Measurements from ENCODE around the gene ADAMTSL2.

The ADAMTSL2 gene

GRCh38 chr9:133534346-133535291 is at the start of gene ADAMTSL2:
ADAMTSL2 (plus strand) TSS chr9:133534704; CDS start chr9:133536713, 2,009 bp downstream.
- no peak for TF ChIP-seq CTCF (IDR thresholded peaks at IDR 0.05; ENCODE audit: extremely low read depth, insufficient read depth, missing control alignments)
- peak; percentile 69 for DNase-seq (ENCODE audit: low spot score)
- in situ Hi-C loops (cut with MboI; ENCODE audit: low pct_unique_long_range_greater_than_20kb, low sequenced_read_pairs, unreplicated experiment), result loop anchor here (25.0 kb wide), 2 partner anchors 203 to 478 kb away; partner anchors contain the start of gene SARDH

GRCh38 chr9:133485531-133486260 is 48.8 kb upstream of the ADAMTSL2 start:
- DNase-seq (ENCODE audit: low spot score), result peak; percentile 60
- in situ Hi-C loops (cut with MboI; ENCODE audit: low pct_unique_long_range_greater_than_20kb, low sequenced_read_pairs, unreplicated experiment), result loop anchor here (10.0 kb wide), 2 partner anchors 71 to 301 kb away; partner anchors contain the start of gene REXO4
- TF ChIP-seq CTCF (IDR thresholded peaks at IDR 0.05; ENCODE audit: extremely low read depth, insufficient read depth, missing control alignments), result peak; percentile 33

GRCh38 chr9:133487331-133487725 is 47.2 kb upstream of the ADAMTSL2 start:
- TF ChIP-seq CTCF (IDR thresholded peaks at IDR 0.05; ENCODE audit: extremely low read depth, insufficient read depth, missing control alignments), result no peak
- in situ Hi-C loops (cut with MboI; ENCODE audit: low pct_unique_long_range_greater_than_20kb, low sequenced_read_pairs, unreplicated experiment), result loop anchor here (10.0 kb wide), 2 partner anchors 73 to 303 kb away; partner anchors contain the start of gene REXO4
- DNase-seq (ENCODE audit: low spot score), result no peak

- in situ Hi-C loops (cut with MboI; ENCODE audit: low pct_unique_long_range_greater_than_20kb, low sequenced_read_pairs, unreplicated experiment), result loop anchor here (10.0 kb wide), 2 partner anchors 74 to 304 kb away; partner anchors contain the start of gene REXO4
- DNase-seq (ENCODE audit: low spot score), result no peak
- TF ChIP-seq CTCF (IDR thresholded peaks at IDR 0.05; ENCODE audit: extremely low read depth, insufficient read depth, missing control alignments), result no peak
Observed at GRCh38 chr9:133488686-133489252, 45.7 kb upstream of the ADAMTSL2 start.

GRCh38 chr9:133489253-133490190 is 45.0 kb upstream of the ADAMTSL2 start:
- TF ChIP-seq CTCF (IDR thresholded peaks at IDR 0.05; ENCODE audit: extremely low read depth, insufficient read depth, missing control alignments), result no peak
- no peak for DNase-seq (ENCODE audit: low spot score)
- in situ Hi-C loops (cut with MboI; ENCODE audit: low pct_unique_long_range_greater_than_20kb, low sequenced_read_pairs, unreplicated experiment), result loop anchor here (10.0 kb wide), 2 partner anchors 75 to 305 kb away; partner anchors contain the start of gene REXO4
